Measurements from ENCODE around the gene B3GAT2. TPM values are rescaled to one million over a fixed set of nuclear protein-coding genes. Genes with fewer than 3 reads are reported as not detected.

Gene B3GAT2
- total RNA-seq, 2 donors from 2014 or later: 0.31 to 0.42 TPM

DNA sequence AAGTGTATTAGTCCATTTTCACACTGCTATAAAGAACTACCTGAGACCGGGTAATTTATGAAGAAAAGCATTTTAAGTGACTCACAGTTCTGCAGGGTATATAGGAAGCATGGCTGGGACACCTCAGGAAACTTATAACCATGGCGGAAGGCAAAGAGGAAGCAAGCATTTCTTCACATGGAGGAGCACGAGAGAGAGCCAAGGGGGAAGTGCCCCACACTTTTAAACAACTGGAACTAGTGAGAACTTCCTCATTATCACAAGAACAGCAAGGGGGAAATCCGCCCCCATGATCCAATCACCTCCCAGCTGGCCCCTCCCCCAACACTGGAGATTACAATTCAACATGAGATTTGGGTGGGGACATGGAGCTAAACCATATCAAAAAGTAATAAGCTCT lies 28.3 kb upstream of the B3GAT2 start:
- no peak for DNase-seq
- no peaks in the 10 kb centered on the region for H3K27me3 Mint-ChIP-seq (ENCODE audit: insufficient read depth)

DNA sequence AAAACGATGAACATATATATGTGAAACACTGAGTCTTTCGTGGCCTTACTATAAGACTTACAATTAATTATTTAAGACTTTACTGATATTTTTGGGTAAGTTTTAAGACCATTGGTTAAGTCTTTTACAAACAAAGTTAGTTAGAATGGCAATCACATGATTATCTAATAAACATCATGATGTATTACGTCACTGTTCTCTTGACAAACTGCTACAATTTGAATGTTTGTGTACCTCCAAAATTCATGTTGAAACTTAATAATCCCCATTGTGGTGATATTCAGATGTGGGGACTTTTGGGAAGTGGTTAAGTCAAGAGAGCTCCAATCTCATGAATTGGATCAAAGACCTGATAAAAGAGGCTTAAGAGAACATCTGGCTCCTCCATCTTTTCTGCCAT lies 25.9 kb upstream of the B3GAT2 start:
- TF ChIP-seq, protein P1, sequence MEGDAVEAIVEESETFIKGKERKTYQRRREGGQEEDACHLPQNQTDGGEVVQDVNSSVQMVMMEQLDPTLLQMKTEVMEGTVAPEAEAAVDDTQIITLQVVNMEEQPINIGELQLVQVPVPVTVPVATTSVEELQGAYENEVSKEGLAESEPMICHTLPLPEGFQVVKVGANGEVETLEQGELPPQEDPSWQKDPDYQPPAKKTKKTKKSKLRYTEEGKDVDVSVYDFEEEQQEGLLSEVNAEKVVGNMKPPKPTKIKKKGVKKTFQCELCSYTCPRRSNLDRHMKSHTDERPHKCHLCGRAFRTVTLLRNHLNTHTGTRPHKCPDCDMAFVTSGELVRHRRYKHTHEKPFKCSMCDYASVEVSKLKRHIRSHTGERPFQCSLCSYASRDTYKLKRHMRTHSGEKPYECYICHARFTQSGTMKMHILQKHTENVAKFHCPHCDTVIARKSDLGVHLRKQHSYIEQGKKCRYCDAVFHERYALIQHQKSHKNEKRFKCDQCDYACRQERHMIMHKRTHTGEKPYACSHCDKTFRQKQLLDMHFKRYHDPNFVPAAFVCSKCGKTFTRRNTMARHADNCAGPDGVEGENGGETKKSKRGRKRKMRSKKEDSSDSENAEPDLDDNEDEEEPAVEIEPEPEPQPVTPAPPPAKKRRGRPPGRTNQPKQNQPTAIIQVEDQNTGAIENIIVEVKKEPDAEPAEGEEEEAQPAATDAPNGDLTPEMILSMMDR (conservative IDR thresholded peaks at IDR 0.05): no peak
- Mint-ChIP-seq H3K4me1 (no peaks in the 10 kb centered on the region), H3K9me3 (peaks cover 2% of the 10 kb centered on the region), H3K4me3 (no peak overlapping the region), H3K36me3 (ENCODE audit: low read depth) (no peaks in the 10 kb centered on the region), H3K27ac (no peak overlapping the region), H3K27me3 (ENCODE audit: insufficient read depth) (peaks cover 3% of the 10 kb centered on the region)
- WGBS, 2 experiments (ENCODE audit: insufficient coverage in 1 of 2, insufficient read length in 1 of 2): 90 to 100% methylated on average over 1 to 2 of the region's 3 CpGs
- DNase-seq: no peak
- H3K27me3 ChIP-seq (ENCODE audit: control insufficient read depth, insufficient read depth, low read length, poor library complexity, severe bottlenecking): no peaks in the 10 kb centered on the region
- H3K4me1 ChIP-seq (ENCODE audit: control insufficient read depth, insufficient read depth, low read length): no peaks in the 10 kb centered on the region
- no peaks in the 10 kb centered on the region for H3K36me3 ChIP-seq (ENCODE audit: control insufficient read depth, insufficient read depth, low read length)
- H3K4me3 ChIP-seq (ENCODE audit: low read length): no peak overlapping the region
- no peak overlapping the region for H3K27ac ChIP-seq (ENCODE audit: low read depth, low read length)
- H3K9ac ChIP-seq (ENCODE audit: extremely low read depth, low read length, poor library complexity, severe bottlenecking): no peak overlapping the region
- no peaks in the 10 kb centered on the region for H3K9me3 ChIP-seq (ENCODE audit: control insufficient read depth, low read length)

More for the DNA sequence above, 28.3 kb upstream of the B3GAT2 start:
- Mint-ChIP-seq H3K27ac (no peak overlapping the region), H3K4me3 (no peak overlapping the region), H3K36me3 (ENCODE audit: low read depth) (no peaks in the 10 kb centered on the region), H3K4me1 (no peaks in the 10 kb centered on the region), H3K9me3 (no peaks in the 10 kb centered on the region)
- Histone ChIP-seq H3K9ac (ENCODE audit: extremely low read depth, low read length, poor library complexity, severe bottlenecking) (no peak overlapping the region), H3K36me3 (ENCODE audit: control insufficient read depth, insufficient read depth, low read length) (no peaks in the 10 kb centered on the region), H3K4me3 (ENCODE audit: low read length) (no peak overlapping the region), H3K27me3 (ENCODE audit: control insufficient read depth, insufficient read depth, low read length, poor library complexity, severe bottlenecking) (no peaks in the 10 kb centered on the region), H3K27ac (ENCODE audit: low read depth, low read length) (no peak overlapping the region), H3K9me3 (ENCODE audit: control insufficient read depth, low read length) (no peaks in the 10 kb centered on the region), H3K4me1 (ENCODE audit: control insufficient read depth, insufficient read depth, low read length) (no peaks in the 10 kb centered on the region)
- TF ChIP-seq, protein P1 (conservative IDR thresholded peaks at IDR 0.05): no peak
- WGBS, 2 experiments (ENCODE audit: insufficient coverage in 1 of 2, insufficient read length in 1 of 2): 68 to 84% methylated on average over 2 to 4 of the region's 4 CpGs

- no peak overlapping the region for H3K27ac ChIP-seq (ENCODE audit: low read depth, low read length)
- H3K4me3 Mint-ChIP-seq: no peak overlapping the region
- no peaks in the 10 kb centered on the region for H3K36me3 Mint-ChIP-seq (ENCODE audit: low read depth)
- TF ChIP-seq, protein P1 (conservative IDR thresholded peaks at IDR 0.05): no peak
- no peak overlapping the region for H3K9ac ChIP-seq (ENCODE audit: extremely low read depth, low read length, poor library complexity, severe bottlenecking)
- DNase-seq: no peak
- H3K36me3 ChIP-seq (ENCODE audit: control insufficient read depth, insufficient read depth, low read length): no peaks in the 10 kb centered on the region
- peaks cover 7% of the 10 kb centered on the region for H3K27me3 Mint-ChIP-seq (ENCODE audit: insufficient read depth)
- WGBS, 2 experiments (ENCODE audit: insufficient coverage in 1 of 2, insufficient read length in 1 of 2): 86 to 100% methylated on average over 1 of the region's 4 CpGs
- no peaks in the 10 kb centered on the region for H3K4me1 Mint-ChIP-seq
- peaks cover 2% of the 10 kb centered on the region for H3K9me3 Mint-ChIP-seq
- H3K27ac Mint-ChIP-seq: no peak overlapping the region
- H3K4me3 ChIP-seq (ENCODE audit: low read length): no peak overlapping the region
- H3K9me3 ChIP-seq (ENCODE audit: control insufficient read depth, low read length): no peaks in the 10 kb centered on the region
- H3K27me3 ChIP-seq (ENCODE audit: control insufficient read depth, insufficient read depth, low read length, poor library complexity, severe bottlenecking): no peaks in the 10 kb centered on the region
- no peaks in the 10 kb centered on the region for H3K4me1 ChIP-seq (ENCODE audit: control insufficient read depth, insufficient read depth, low read length)
These were observed 23.9 kb upstream of the B3GAT2 start for GRCh38 chr6:70980727-70981126.
